ENCODE data around the gene ZNF618.
A peak's percentile ranks its signal among the peaks of the same experiment; 100 is the strongest.

The ZNF618 gene

GRCh38 chr9:113876151-113876992, at the start of gene ZNF618:
Gene ZNF618, plus strand, starts transcription at chr9:113876309. Its CDS starts 72 bp downstream, at chr9:113876381.
- DNase-seq (ENCODE audit: low spot score), result peak; percentile 56

DNA sequence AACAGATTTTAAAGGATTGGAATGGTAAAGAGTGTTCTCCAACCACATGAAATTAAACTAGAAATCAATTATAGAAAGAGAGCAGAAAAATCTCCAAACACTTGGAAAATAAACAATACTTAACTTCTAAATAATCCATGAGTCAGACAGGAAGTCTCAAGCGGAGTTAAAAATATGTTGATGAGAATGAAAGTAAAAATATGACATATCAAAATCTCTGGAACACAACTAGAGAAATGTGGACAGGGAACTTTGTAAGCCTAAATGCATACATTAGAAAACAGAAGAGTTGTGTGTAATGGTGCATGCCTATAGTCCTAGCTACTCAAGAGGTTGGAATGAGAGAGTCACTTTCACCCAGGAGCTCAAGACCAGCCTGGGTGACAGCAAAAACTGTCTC, 47.9 kb upstream of the ZNF618 start:
- DNase-seq (ENCODE audit: low spot score), result no peak

- DNase-seq (ENCODE audit: low spot score), result no peak
Observed at GRCh38 chr9:113837334-113837733, 38.8 kb upstream of the ZNF618 start.

GRCh38 chr9:113842086-113842485, 34.0 kb upstream of the ZNF618 start:
- DNase-seq (ENCODE audit: low spot score), result no peak

- DNase-seq (ENCODE audit: low spot score), result no peak
Observed at GRCh38 chr9:113844466-113844865, 31.6 kb upstream of the ZNF618 start.

DNA sequence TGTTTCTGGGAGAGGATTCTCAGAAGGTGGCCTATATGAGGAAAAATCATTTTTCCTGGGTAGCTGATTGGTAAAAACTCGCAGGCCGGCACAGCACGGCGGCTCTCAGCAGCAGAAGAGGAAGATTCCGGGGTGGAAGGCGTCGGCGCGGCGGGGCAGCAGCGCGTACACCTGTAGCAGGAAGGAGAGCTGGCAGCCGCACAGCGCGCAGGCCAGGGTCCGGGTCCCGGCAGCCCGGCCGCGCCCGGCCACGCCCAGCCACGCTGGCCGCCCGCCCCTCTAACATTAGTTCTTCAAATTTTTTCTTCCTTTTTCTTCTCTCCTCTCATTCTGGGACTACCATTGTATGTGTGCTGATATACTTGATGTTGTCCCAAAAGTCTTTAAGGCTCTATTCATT, 24.8 kb upstream of the ZNF618 start:
- DNase-seq (ENCODE audit: low spot score), result no peak

- no peak for DNase-seq (ENCODE audit: low spot score)
Observed at GRCh38 chr9:113851873-113852272, 24.2 kb upstream of the ZNF618 start.

DNA sequence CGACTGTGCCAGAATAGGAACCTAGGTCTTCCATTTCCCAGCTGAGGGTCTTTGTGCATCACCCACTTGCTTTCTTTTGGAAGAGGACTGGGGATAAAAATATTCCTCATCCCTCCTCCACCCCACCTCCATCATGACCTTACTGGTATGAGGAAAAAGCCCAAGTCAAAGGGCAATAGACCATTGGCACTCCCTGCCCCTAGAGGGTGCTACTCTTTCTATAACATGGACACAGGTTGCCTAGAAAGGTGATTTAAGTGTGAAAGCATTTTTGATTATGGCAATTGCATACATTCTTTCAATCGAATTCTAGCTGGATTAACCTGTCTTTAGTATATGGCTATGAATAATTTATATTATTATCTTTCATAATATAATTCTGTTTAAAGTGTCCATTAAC, 22.8 kb upstream of the ZNF618 start:
- no peak for DNase-seq (ENCODE audit: low spot score)

DNA sequence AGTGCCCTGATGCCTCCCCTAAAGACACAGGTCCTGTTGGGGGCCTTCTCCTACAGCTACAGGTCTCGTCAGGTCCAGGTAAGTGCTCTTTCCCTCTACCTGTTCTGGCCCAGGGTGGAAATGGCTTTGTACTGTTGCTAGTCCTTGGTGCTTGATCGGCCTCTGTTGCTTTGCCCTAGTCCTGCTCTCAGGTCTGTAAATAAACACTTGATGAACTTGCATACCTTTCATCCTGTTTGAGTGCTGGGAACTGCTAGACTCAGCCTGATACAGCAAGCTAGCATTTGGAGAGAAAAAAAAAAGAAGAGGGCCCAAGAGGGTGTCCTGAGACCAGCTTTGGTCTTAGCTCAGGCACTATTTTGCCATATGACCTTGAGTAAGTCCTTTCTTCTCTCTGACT, 21.8 kb upstream of the ZNF618 start:
- no peak for DNase-seq (ENCODE audit: low spot score)

DNA sequence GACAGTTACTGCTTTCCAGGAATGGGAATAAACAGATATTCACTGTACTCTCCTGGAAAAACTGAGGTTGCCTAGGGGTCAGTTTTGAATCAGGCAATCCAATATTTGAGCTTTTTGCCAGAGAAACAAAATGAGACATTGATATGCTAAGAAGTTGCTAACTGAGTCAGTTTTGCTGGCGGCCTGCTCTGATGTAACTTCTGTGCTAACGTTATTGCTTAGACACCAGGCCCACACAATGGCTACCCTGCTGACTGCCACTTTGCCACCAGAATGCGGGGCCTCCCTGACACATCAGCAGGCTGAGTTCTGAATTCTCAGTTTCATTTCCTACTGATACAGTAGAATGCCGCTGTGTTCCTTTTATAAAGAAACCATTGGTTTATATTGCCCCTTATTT, 18.2 kb upstream of the ZNF618 start:
- DNase-seq (ENCODE audit: low spot score), result no peak

DNA sequence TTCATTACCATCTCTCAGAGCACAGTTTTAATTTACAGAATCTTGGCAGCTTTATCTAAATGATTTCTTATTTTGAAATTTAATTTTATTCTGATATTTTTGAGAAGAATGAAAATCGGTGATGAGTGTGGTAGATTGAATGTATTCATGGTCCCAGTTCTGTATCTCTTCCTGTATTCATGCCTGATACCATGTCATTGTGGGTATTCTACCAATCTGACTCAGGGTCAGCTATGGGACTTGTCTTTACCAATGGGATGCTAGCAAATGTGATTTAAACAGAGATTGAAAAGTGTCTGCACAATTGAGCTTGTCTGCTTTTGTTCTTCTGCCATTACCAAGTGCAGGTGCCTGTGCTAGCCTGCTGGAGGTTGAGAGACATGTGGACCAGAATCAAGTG, 17.8 kb upstream of the ZNF618 start:
- DNase-seq (ENCODE audit: low spot score), result no peak

DNA sequence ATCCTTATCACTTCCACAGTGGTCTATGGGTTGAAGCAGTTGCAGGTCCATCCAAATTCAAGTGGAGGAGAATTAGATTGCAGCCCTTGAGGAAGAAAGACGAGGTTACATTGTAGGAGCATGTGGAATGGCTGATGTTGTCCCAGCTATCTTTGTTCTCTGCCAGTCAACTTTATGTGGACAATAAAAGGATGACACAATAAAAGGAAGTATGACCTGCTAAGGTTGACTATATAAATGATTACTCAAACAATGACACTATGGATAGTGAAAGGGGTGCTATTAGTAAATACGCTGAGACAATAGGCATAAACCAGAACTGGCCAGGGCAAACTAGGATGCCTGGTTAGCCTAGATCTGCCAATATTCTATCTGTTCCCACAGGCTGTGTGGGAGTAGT, 12.8 kb upstream of the ZNF618 start:
- DNase-seq (ENCODE audit: low spot score), result no peak

DNA sequence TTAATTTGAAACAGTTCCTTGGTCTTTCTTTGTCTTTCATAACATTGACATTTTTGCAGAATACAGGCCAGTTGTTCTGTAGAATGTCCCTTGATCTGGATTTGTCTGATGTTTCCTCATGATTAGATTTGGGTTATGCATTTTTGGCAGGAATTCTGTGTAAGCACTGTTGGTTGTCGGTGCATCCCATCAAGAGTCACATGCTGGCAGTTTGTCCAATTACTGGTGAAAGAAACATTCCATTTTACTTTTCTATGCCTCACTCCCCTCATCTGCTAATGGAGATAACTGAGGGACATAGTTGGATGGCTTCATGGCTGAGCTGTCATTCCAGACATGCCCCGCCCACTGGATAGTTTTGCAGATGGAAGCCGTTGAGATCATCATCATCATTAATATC, 7.6 kb upstream of the ZNF618 start:
- no peak for DNase-seq (ENCODE audit: low spot score)

DNA sequence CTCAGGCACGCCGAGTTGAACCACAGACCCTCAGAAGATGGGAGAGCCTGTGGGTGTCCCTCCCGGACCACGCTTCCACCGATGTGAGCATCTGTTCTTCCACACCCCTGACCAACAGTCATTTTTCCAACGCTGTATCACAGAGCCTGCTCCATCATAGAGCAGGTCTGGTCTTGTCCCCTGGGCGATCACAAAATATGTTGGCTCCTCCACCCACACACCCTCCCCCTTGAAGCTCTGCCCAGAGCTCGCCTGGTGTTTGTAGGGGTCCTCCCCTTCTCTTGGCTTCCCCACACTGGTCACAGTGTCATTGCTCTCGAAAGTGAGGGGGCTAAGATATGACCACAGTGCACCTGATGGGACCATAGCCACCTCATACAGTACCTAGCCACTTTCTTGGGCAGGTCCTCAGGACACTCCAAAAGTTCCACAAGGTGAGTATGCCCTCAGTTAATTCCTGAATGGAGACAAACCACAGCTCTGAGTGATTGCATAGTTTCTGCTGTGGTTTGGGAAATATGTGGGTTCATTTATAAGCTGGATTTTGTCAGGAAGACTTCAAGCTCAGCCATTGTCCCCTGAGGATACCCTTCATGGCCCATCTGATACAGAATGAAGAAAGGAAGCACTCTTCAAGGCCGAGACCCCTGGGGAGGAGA, 3.5 kb upstream of the ZNF618 start:
- no peak for DNase-seq (ENCODE audit: low spot score)

- DNase-seq (ENCODE audit: low spot score), result no peak
Observed at GRCh38 chr9:113873446-113873845, 2.7 kb upstream of the ZNF618 start.

DNA sequence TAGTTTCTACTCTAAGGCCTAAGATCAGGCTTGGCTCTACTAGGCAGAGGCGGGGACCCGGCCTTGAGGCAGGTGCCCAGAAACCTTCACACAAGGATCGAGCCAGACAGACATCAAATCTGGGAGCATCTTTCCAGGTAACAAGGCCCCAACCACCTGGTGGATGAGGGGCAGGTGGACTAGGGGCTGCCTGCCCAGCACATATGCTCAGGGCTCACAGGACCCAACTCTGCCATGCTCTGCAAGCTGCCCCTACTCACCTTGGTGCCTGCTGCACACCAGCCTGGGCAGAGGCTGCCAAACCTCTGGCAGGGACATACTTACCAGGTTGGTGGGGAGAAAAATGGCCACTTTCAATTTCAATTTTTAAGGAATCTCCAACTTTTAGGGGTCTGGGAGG, 2.2 kb upstream of the ZNF618 start:
- DNase-seq (ENCODE audit: low spot score), result no peak

DNA sequence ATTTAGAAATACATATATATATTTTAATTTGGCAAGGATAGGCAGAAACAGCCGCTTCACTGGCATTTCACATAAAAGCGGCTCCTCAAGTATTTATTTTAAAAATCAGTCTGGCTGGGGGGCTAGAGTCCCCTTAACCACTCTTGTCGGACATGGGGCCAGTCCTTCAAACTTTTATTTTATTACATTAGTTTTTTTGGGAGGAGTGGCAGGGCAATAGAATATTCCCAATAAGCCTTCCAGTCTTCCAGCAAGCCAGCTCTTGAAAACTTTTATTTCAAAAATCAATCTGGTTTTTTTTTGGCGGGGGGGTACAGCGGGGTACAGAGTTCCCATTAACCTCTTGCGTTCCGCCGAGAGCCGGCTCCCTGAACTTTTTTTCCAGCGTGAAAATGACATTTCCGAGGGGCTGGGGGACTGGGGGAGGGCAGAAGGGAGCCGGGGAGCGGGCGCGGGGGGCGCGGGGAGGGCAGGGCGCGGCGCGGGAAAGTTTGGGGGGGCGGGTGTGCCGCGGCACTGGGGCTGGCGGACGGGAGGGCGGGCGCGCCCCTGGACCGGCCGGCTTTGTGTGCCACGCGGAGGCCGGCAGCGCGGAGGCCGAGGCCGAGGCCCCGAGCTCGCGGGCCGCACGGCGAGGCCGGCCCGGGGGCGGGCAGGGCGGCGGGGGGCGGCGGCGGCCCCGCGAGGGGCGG, 504 bp upstream of the ZNF618 start:
- peak; percentile 54 for DNase-seq (ENCODE audit: low spot score)

DNA sequence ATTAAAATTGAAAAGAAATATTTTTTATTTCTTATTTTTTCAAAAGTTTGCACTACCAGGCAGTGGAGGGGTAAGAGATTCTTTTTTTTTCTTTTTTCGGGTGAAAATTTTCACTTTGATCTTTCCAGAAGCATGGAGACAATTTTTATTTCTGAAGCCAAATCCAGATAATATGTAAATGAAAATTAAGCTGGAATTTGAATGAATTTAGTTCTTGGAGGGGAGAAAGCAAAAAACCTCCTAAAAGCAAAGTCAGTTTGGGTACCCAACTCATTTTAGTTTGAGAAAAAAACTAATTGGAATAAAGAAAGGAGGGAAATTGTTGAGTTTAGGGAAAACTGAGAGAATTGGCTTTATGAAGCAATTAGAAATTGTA, 872 bp downstream of the ZNF618 start:
- DNase-seq (ENCODE audit: low spot score), result no peak

- no peak for DNase-seq (ENCODE audit: low spot score)
Observed at GRCh38 chr9:113879318-113879717, 3.2 kb downstream of the ZNF618 start.

DNA sequence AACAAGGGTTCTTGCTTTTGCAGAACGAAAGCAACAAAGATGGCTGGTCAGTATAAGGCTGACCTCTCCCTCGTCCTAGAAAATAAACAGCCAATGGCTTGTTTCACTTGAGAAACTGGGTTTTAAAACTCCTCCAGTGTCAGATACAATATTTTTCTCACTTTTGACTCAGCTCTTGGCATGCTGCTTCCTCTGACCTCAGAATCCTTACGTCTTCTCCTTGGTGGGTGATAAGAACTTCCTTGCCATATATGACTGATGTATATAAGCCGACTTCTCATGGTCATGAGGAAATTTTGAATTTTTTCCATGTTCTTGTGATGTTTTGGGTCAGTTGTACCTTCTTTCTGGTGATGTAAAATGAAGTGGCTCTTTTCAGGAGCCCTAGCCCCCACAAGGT, 3.8 kb downstream of the ZNF618 start:
- no peak for DNase-seq (ENCODE audit: low spot score)

- DNase-seq (ENCODE audit: low spot score), result no peak
Observed at GRCh38 chr9:113882181-113882580, 6.1 kb downstream of the ZNF618 start.

GRCh38 chr9:113882636-113883164, 6.6 kb downstream of the ZNF618 start:
- no peak for DNase-seq (ENCODE audit: low spot score)
